Prostate gland (tissue), 2 donors: ENCODE data around the gene DYNLT1. TPM values are rescaled to one million over a fixed set of nuclear protein-coding genes. Genes with fewer than 3 reads are reported as not detected.
A peak's percentile ranks its signal among the peaks of the same experiment; 100 is the strongest.

Experiments
- DNase-seq: peaks from one replicate; pipeline ENCODE4 v3.0.0-alpha.2; 2019; ENCODE audit warnings: low spot score
- H3K27ac ChIP-seq, 2 donors: fragments of 200-600 bp; sonication (generic); 2 replicates each; pipeline ENCODE4 v1.5.1; 2017 to 2019
- H3K27me3 ChIP-seq: fragments of 200-600 bp; sonication (generic); replicated peaks from 2 replicates; pipeline ENCODE4 v1.5.1; 2019; ENCODE audit not compliant: insufficient read depth
- H3K36me3 ChIP-seq, 2 donors: fragments of 200-600 bp; sonication (generic); 1 replicate in 1 of 2; 2 replicates in 1 of 2; pipeline versions ENCODE4 v1.5.1 to v1.8.1; 2017 to 2019
- H3K4me1 ChIP-seq: fragments of 200-600 bp; sonication (generic); replicated peaks from 2 replicates; pipeline ENCODE4 v1.5.1; 2019
- H3K4me3 ChIP-seq, 2 donors: fragments of 200-600 bp; sonication (generic); 2 replicates each; pipeline ENCODE4 v1.5.1; 2017 to 2019
- H3K9me3 ChIP-seq: fragments of 200-600 bp; sonication (generic); 2 replicates; pipeline ENCODE4 v1.5.1; 2017
- POLR2A ChIP-seq: fragments of 450-650 bp; IDR thresholded peaks from one replicate; pipeline ENCODE4 v1.6.1; 2016; ENCODE audit warnings: antibody characterized with exemption, mild to moderate bottlenecking
- POLR2AphosphoS5 ChIP-seq: sonication (generic); formaldehyde crosslinking; IDR thresholded peaks from one replicate; pipeline ENCODE4 v1.6.1; 2017; ENCODE audit warnings: antibody characterized with exemption
- WGBS: methylation state at CpG from one replicate; pipeline ENCODE4 v1.1.5; 2018; 5-methylcytosine and 5-hydroxymethylcytosine counted together
- intact Hi-C: fragments of 100-400 bp; cut with DNase I; formaldehyde crosslinking; loops from one replicate; pipeline ENCODE4 v1.14.2; 2022
- total RNA-seq, 2 donors: library from RNA; depleted of rRNA; stranded (reverse); fragments of >200 nt; gene quantifications; one replicate each; pipeline ENCODE4 v1.1.0, GENCODE V29; 2016
- TF ChIP-seq, protein P1 (sequence below), 4 experiments: fragments of 200-600 bp in 2 of 4; fragments of 450-650 bp in 2 of 4; sonication (generic) in 2 of 4; IDR thresholded peaks; 1 replicate in 3 of 4; 2 replicates in 1 of 4; pipeline ENCODE4 v1.5.1; 2016 to 2019; ENCODE audit warnings: antibody characterized with exemption in 4 of 4, mild to moderate bottlenecking in 2 of 4, moderate library complexity in 2 of 4

DYNLT1 gene
- total RNA-seq, 2 donors from 2014 or later: 95.9 to 138 TPM

DNA sequence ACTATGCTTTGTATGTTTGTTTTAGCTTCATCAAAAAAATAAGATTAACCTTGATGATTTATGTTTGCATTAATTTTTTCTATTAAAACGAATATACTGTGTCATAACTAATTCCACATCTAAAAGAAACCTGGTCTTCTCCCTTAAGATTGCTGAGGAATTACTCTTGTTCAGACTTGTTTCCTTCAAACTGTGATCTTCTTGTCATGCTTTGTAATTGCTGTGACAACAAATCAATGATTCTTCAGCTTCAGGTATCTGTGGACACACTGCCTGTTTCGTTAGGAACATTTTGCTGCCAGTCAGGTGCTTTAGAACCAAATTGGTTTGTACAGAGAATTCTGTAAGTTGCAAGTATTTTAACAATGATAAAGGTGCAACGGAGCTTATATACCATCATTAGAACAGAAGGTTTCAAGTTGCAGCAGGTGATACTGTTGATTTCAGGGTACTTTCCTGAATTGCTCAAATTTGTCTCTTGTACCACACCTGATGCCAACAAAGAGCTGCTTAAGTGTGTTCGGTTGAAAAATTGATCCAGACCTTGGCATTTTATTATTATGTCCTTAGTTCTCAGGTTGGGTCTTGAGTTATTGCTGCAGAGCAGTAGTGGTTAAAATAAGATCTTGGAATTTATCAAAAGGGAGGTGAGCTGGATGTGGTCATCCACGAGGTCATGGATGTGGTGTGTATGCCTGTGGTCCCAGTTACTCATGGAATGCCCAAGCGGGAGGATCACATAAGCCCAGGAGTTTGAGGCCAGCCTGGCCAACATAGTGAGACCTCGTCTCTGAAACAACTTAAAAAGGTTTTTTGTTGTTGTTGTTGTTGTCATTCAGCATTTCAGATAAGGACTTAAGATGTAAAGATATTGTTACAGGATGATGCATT lies 24.8 kb upstream of the DYNLT1 start:
- Histone ChIP-seq H3K4me1 (peaks cover 4% of the 10 kb centered on the region), H3K9me3 (no peaks in the 10 kb centered on the region), H3K27me3 (no peaks in the 10 kb centered on the region), H3K4me3 (no peak overlapping the region), H3K36me3 (no peaks in the 10 kb centered on the region), H3K27ac (peak overlapping the region in 1 of 2 donors; percentile 10)
- TF ChIP-seq POLR2A (no peak), POLR2AphosphoS5 (no peak)
- TF ChIP-seq, protein P1, sequence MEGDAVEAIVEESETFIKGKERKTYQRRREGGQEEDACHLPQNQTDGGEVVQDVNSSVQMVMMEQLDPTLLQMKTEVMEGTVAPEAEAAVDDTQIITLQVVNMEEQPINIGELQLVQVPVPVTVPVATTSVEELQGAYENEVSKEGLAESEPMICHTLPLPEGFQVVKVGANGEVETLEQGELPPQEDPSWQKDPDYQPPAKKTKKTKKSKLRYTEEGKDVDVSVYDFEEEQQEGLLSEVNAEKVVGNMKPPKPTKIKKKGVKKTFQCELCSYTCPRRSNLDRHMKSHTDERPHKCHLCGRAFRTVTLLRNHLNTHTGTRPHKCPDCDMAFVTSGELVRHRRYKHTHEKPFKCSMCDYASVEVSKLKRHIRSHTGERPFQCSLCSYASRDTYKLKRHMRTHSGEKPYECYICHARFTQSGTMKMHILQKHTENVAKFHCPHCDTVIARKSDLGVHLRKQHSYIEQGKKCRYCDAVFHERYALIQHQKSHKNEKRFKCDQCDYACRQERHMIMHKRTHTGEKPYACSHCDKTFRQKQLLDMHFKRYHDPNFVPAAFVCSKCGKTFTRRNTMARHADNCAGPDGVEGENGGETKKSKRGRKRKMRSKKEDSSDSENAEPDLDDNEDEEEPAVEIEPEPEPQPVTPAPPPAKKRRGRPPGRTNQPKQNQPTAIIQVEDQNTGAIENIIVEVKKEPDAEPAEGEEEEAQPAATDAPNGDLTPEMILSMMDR (IDR thresholded peaks at IDR 0.05): no peak
- DNase-seq: no peak
- intact Hi-C loops: no loop called here
- 43% methylated on average over 7 of the region's 7 CpGs for WGBS

DNA sequence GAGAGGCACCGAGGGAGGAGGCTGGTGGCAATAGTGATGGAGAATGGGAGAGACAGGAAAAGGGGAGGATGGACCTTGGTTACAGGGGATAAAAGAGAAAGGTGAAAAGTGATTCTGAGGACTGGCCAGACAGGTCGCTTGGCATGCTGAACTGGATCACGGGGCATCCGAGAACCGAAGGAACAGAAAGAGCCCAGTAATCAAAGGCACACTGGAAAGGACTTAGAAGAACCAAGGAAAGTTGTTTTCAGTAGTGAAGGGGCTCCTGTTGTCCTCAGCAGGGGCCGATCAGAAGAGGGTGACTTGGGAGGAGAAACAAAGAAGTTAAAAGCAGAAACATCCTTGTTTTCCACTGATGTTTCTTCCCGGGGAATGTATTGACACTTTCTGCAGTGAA lies 24.2 kb upstream of the DYNLT1 start:
- Histone ChIP-seq H3K4me1 (peaks cover 4% of the 10 kb centered on the region), H3K36me3 (no peaks in the 10 kb centered on the region), H3K9me3 (no peaks in the 10 kb centered on the region), H3K4me3 (no peak overlapping the region), H3K27me3 (no peaks in the 10 kb centered on the region), H3K27ac (peak overlapping the region; percentile 10 to 38)
- DNase-seq: no peak
- TF ChIP-seq, protein P1 (IDR thresholded peaks at IDR 0.05): no peak
- TF ChIP-seq POLR2AphosphoS5 (no peak), POLR2A (no peak)
- intact Hi-C loops: no loop called here
- WGBS: 48% methylated on average over 7 of the region's 7 CpGs

DNA sequence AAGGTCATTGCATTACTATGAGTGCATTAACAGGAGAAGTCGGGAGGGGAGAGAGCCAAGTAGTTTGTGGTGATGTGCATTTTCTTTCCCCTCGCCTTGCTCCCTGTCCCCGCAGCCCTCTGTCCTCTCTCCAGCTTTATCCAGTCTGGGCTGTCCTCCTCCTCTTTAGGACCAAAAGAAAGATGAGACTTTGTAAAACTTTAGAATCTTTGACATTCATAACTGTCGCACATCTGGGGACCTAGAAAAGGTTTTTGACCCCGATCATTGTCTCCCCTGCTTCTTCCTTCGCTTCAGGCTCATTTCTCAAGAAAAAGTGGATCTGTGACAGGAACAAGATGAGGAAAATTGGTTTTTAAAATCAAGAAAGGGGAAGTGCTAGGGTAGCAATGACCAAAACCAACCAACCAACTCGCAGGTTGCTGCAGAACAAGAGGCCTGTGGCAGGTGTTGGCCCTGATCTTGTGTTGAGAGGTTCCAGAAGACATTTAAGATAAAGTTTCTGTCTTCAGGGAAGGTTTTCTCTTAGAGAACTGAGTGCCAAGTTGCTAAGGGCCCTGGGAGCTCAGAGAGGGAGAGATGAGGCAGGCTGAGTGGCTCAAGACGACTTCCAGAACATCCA lies 22.9 kb upstream of the DYNLT1 start:
- TF ChIP-seq, protein P1 (IDR thresholded peaks at IDR 0.05): no peak
- TF ChIP-seq POLR2A: no peak
- Histone ChIP-seq H3K4me3 (no peak overlapping the region), H3K27me3 (no peaks in the 10 kb centered on the region), H3K36me3 (no peaks in the 10 kb centered on the region), H3K9me3 (no peaks in the 10 kb centered on the region), H3K4me1 (peaks cover 6% of the 10 kb centered on the region), H3K27ac (peak overlapping the region; percentile 55 to 65)
- DNase-seq: no peak
- 83% methylated on average over 8 of the region's 8 CpGs for whole genome bisulfite sequencing
- intact Hi-C loops: no loop called here

DNA sequence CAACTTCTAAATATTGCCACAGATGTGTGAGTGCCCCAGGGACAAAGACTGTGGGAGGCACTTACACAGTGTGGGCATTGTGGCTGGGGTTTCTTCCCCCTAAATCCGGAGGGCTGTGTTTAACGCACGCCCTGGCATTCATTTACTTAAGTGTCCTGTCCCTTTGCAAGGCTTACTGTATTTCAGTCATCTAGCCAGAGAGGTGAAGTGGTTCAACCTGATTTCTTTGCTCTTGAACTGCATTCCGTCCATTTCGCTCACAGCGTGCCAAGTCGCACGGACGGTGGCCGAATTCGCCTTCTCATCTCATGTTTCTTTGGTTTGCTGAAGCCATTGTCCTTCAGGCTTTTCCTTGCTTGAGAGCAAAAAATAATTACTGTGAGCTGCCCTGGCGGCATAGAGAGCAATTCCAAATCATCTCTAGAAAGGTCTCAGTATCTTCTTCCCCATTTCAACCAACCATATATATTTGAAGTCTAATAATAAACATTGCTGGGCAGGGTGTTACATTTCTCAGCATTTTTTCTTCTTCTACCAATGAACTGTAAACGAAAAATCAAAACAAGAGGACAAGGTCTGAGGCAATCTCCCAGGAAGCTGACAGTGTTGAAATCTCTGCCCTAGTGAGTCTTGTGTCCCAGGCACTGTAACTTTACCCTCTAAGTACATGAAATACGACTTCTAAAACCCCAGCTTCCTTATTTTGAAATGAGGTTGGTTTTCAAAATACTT lies 22.3 kb upstream of the DYNLT1 start:
- Histone ChIP-seq H3K4me3 (no peak overlapping the region), H3K27ac (peak overlapping the region; percentile 55 to 65), H3K36me3 (no peaks in the 10 kb centered on the region), H3K9me3 (no peaks in the 10 kb centered on the region), H3K4me1 (peaks cover 7% of the 10 kb centered on the region), H3K27me3 (no peaks in the 10 kb centered on the region)
- TF ChIP-seq POLR2A: no peak
- TF ChIP-seq POLR2AphosphoS5: peak; percentile 78
- intact Hi-C loops: no loop called here
- DNase-seq: peak; percentile 77
- WGBS: 43% methylated on average over 14 of the region's 14 CpGs

DNA sequence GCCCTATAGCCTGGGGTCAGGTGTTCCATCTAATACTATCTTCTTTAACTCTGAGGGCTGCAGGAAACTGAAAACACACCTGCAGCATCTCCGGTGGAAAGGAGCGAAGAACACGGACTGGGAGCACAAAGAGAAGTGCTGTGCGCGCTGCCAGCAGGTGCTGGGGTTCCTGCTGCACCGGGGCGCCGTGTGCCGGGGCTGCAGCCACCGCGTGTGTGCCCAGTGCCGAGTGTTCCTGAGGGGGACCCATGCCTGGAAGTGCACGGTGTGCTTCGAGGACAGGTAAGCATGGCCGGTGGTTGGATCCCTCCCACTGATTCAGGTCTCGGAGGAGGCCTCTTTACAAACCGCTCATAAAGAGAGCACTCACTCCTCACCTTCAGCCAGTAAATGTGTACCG lies 20.8 kb upstream of the DYNLT1 start:
- Histone ChIP-seq H3K36me3 (no peaks in the 10 kb centered on the region), H3K4me1 (peaks cover 7% of the 10 kb centered on the region), H3K4me3 (no peak overlapping the region), H3K9me3 (no peaks in the 10 kb centered on the region), H3K27me3 (no peaks in the 10 kb centered on the region), H3K27ac (peak overlapping the region; percentile 6 to 86)
- TF ChIP-seq, protein P1 (IDR thresholded peaks at IDR 0.05): no peak
- no peak for TF ChIP-seq POLR2AphosphoS5
- no peak for TF ChIP-seq POLR2A
- DNase-seq: no peak
- intact Hi-C loops: no loop called here
- WGBS: 93% methylated on average over 18 of the region's 18 CpGs
